ENCODE results near the gene LTB.
A peak's percentile ranks its signal among the peaks of the same experiment; 100 is the strongest.

The LTB gene

DNA sequence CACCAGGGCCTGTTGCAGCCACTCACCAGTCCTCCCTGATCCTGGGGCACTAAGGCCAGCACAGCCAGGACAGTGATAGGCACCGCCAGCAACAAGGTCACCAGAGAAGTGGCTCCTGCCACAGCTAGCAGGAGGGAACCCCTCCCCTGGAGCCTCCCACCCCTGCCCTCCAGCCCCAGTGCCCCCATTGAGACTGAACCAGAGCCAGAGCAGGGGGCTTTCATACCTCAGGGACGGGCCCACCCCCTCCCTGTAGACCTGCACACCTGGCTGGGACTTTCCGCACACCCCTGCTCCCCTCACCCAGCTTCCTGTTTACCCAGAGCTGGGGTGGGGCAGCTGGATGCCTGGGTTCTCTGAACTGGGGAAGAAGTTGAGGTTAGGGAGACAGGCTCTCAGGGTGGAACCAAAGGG lies at the start of gene LTB:
Gene LTB, minus strand, starts transcription at position 195 of the 414 bp plus-strand sequence. Its CDS starts 7 bp downstream, at position 188.
- ATAC-seq (ENCODE audit: low read depth) (no peak), DNase-seq (ENCODE audit: low spot score) (no peak)
- TF ChIP-seq, protein P1, sequence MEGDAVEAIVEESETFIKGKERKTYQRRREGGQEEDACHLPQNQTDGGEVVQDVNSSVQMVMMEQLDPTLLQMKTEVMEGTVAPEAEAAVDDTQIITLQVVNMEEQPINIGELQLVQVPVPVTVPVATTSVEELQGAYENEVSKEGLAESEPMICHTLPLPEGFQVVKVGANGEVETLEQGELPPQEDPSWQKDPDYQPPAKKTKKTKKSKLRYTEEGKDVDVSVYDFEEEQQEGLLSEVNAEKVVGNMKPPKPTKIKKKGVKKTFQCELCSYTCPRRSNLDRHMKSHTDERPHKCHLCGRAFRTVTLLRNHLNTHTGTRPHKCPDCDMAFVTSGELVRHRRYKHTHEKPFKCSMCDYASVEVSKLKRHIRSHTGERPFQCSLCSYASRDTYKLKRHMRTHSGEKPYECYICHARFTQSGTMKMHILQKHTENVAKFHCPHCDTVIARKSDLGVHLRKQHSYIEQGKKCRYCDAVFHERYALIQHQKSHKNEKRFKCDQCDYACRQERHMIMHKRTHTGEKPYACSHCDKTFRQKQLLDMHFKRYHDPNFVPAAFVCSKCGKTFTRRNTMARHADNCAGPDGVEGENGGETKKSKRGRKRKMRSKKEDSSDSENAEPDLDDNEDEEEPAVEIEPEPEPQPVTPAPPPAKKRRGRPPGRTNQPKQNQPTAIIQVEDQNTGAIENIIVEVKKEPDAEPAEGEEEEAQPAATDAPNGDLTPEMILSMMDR (IDR thresholded peaks at IDR 0.05; ENCODE audit: poor library complexity, severe bottlenecking): no peak
- Histone ChIP-seq H3K36me3 (ENCODE audit: low read depth) (no peaks in the 10 kb centered on the region), H3K9me3 (ENCODE audit: severe bottlenecking) (no peaks in the 10 kb centered on the region), H3K4me3 (ENCODE audit: severe bottlenecking) (peak within 1 kb of the TSS; percentile 52), H3K27me3 (ENCODE audit: insufficient read depth, poor library complexity, severe bottlenecking) (no peaks in the 10 kb centered on the region), H3K4me1 (ENCODE audit: insufficient read depth, poor library complexity, severe bottlenecking) (peaks cover 12% of the 10 kb centered on the region), H3K27ac (ENCODE audit: poor library complexity, severe bottlenecking) (no peak within 1 kb of the TSS)

DNA sequence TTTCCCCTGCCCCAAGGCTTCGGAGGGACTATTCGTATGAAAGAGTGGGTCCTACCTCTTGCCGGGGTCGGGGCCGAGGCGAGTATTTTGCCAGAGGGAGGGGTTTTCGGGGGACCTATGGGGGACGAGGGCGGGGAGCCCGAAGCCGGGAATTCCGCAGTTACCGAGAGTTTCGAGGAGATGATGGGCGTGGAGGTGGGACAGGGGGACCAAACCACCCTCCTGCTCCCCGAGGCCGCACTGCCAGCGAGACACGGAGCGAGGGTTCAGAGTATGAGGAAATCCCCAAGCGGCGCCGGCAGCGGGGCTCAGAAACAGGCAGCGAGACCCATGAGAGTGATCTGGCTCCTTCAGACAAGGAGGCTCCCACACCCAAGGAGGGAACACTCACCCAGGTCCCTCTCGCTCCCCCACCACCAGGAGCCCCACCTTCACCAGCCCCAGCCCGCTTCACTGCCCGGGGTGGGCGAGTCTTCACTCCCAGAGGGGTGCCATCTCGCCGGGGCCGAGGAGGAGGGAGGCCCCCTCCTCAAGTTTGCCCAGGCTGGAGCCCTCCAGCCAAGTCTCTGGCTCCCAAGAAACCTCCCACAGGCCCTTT lies 49.6 kb upstream of the LTB start:
- Histone ChIP-seq H3K9me3 (ENCODE audit: severe bottlenecking) (no peaks in the 10 kb centered on the region), H3K4me1 (ENCODE audit: insufficient read depth, poor library complexity, severe bottlenecking) (no peaks in the 10 kb centered on the region), H3K4me3 (ENCODE audit: severe bottlenecking) (no peak overlapping the region), H3K36me3 (ENCODE audit: low read depth) (peaks cover 99% of the 10 kb centered on the region), H3K27ac (ENCODE audit: poor library complexity, severe bottlenecking) (no peak overlapping the region), H3K27me3 (ENCODE audit: insufficient read depth, poor library complexity, severe bottlenecking) (no peaks in the 10 kb centered on the region)
- no peak for ATAC-seq (ENCODE audit: low read depth)
- TF ChIP-seq, protein P1 (IDR thresholded peaks at IDR 0.05; ENCODE audit: poor library complexity, severe bottlenecking): no peak
- DNase-seq (ENCODE audit: low spot score): no peak

DNA sequence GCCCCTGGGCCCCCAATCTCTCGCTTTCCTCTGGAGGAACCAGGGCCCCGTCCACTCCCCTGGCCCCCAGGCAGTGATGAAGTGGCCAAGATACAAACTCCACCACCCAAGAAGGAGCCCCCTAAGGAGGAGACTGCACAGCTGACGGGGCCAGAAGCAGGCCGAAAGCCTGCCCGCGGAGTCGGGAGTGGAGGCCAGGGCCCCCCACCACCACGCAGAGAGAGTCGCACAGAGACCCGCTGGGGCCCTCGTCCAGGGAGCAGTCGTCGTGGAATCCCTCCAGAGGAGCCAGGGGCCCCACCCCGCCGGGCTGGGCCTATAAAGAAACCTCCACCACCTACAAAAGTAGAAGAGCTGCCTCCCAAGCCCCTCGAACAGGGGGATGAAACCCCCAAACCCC lies 49.0 kb upstream of the LTB start:
- no peak for ATAC-seq (ENCODE audit: low read depth)

DNA sequence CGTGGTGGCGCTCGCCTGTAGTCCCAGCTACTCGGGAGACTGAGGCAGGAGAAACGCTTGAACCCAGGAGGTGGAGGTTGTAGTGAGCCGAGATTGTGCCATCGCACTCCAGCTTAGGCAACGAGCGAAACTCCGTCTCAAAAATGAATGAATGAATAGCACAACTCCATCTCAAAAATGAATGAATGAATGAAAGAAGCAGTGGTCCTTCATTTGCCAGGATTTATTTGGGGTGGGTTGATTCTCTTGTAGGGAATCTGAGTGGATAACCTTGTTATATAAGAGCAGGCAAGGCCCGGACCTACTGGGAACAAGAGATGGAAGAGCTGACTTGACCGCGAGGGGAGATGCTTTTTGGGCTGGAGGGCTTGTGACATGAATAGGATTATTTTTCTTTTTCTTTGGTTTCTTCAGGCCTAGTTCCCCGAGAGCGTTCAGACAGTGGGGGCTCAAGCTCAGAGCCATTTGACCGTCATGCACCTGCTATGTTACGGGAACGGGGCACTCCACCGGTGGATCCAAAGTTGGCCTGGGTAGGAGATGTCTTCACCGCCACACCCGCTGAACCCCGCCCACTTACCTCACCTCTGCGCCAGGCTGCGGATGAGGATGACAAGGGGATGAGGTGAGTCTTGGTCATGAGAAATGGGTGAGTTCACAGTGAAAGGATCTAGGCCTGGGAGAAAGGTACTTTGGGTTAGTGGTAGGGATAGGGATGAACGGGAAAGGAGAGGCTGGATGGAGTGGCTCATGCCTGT lies 48.1 kb upstream of the LTB start:
- TF ChIP-seq, protein P1 (IDR thresholded peaks at IDR 0.05; ENCODE audit: poor library complexity, severe bottlenecking): no peak
- Histone ChIP-seq H3K27ac (ENCODE audit: poor library complexity, severe bottlenecking) (no peak overlapping the region), H3K9me3 (ENCODE audit: severe bottlenecking) (no peaks in the 10 kb centered on the region), H3K27me3 (ENCODE audit: insufficient read depth, poor library complexity, severe bottlenecking) (no peaks in the 10 kb centered on the region), H3K4me1 (ENCODE audit: insufficient read depth, poor library complexity, severe bottlenecking) (no peaks in the 10 kb centered on the region), H3K36me3 (ENCODE audit: low read depth) (peaks cover 99% of the 10 kb centered on the region), H3K4me3 (ENCODE audit: severe bottlenecking) (no peak overlapping the region)
- DNase-seq (ENCODE audit: low spot score): no peak
- no peak for ATAC-seq (ENCODE audit: low read depth)

More for the DNA sequence above, 49.0 kb upstream of the LTB start:
- H3K27me3 ChIP-seq (ENCODE audit: insufficient read depth, poor library complexity, severe bottlenecking): no peaks in the 10 kb centered on the region
- no peaks in the 10 kb centered on the region for H3K4me1 ChIP-seq (ENCODE audit: insufficient read depth, poor library complexity, severe bottlenecking)
- no peaks in the 10 kb centered on the region for H3K9me3 ChIP-seq (ENCODE audit: severe bottlenecking)
- H3K4me3 ChIP-seq (ENCODE audit: severe bottlenecking): no peak overlapping the region
- TF ChIP-seq, protein P1 (IDR thresholded peaks at IDR 0.05; ENCODE audit: poor library complexity, severe bottlenecking): no peak
- DNase-seq (ENCODE audit: low spot score): no peak
- H3K27ac ChIP-seq (ENCODE audit: poor library complexity, severe bottlenecking): no peak overlapping the region
- peaks cover 99% of the 10 kb centered on the region for H3K36me3 ChIP-seq (ENCODE audit: low read depth)

GRCh38 chr6:31629014-31629413 lies 46.8 kb upstream of the LTB start:
- ATAC-seq (ENCODE audit: low read depth) (no peak), DNase-seq (ENCODE audit: low spot score) (no peak)
- Histone ChIP-seq H3K4me1 (ENCODE audit: insufficient read depth, poor library complexity, severe bottlenecking) (no peaks in the 10 kb centered on the region), H3K27me3 (ENCODE audit: insufficient read depth, poor library complexity, severe bottlenecking) (no peaks in the 10 kb centered on the region), H3K36me3 (ENCODE audit: low read depth) (peaks cover 99% of the 10 kb centered on the region), H3K27ac (ENCODE audit: poor library complexity, severe bottlenecking) (no peak overlapping the region), H3K9me3 (ENCODE audit: severe bottlenecking) (no peaks in the 10 kb centered on the region), H3K4me3 (ENCODE audit: severe bottlenecking) (no peak overlapping the region)
- TF ChIP-seq, protein P1 (IDR thresholded peaks at IDR 0.05; ENCODE audit: poor library complexity, severe bottlenecking): no peak
